HL-60 (cell line): Measurements from ENCODE around the gene STAB2.

Experiments
- DNase-seq, 2 experiments: peaks; one replicate each; pipeline ENCODE4 v3.0.0-alpha.2; 2010 to 2020; ENCODE audit warnings: low read depth in 1 of 2, low spot score in 1 of 2
- H3K27ac ChIP-seq: fragments of 250-450 bp; sonication (Bioruptor Pico); replicated peaks from 2 replicates; pipeline ENCODE4 v1.5.1; 2020; ENCODE audit warnings: mild to moderate bottlenecking, moderate library complexity
- H3K27me3 ChIP-seq: fragments of 250-450 bp; sonication (Bioruptor Pico); 2 replicates; pipeline ENCODE4 v1.5.1; 2021; ENCODE audit warnings: mild to moderate bottlenecking, moderate library complexity; ENCODE audit not compliant: insufficient read depth, poor library complexity, severe bottlenecking
- H3K4me3 ChIP-seq: replicated peaks from 2 replicates; pipeline ENCODE4 v1.5.1; 2011; ENCODE audit warnings: mild to moderate bottlenecking, control low read depth, low read length; ENCODE audit not compliant: insufficient read depth
- CTCF ChIP-seq: IDR thresholded peaks from one replicate; pipeline ENCODE4 v1.5.1; 2011; ENCODE audit warnings: low read length, control low read depth, inconsistent platforms; ENCODE audit not compliant: insufficient read depth
- GABPA ChIP-seq: IDR thresholded peaks from 2 replicates; pipeline ENCODE4 v1.6.1; 2012; ENCODE audit warnings: low read depth
- POLR2AphosphoS5 ChIP-seq: IDR thresholded peaks from 2 replicates; pipeline ENCODE4 v1.6.1; 2012; ENCODE audit warnings: low read depth
- SPI1 ChIP-seq: IDR thresholded peaks from 2 replicates; pipeline ENCODE4 v1.6.1; 2012; ENCODE audit warnings: low read depth, mild to moderate bottlenecking, borderline replicate concordance
- TF ChIP-seq, protein P1 (sequence below): IDR thresholded peaks from 2 replicates; pipeline ENCODE4 v1.6.1; 2012; ENCODE audit warnings: low read depth; ENCODE audit not compliant: insufficient replicate concordance

STAB2 gene

GRCh38 chr12:103705098-103705497 is 118.0 kb downstream of the STAB2 start:
- DNase-seq: no peak
- Histone ChIP-seq H3K27ac (no peak overlapping the region), H3K4me3 (no peak overlapping the region), H3K27me3 (peaks cover 4% of the 10 kb centered on the region)
- TF ChIP-seq POLR2AphosphoS5: no peak
- no peak for TF ChIP-seq SPI1
- TF ChIP-seq CTCF: no peak
- no peak for TF ChIP-seq GABPA
- TF ChIP-seq, protein P1, sequence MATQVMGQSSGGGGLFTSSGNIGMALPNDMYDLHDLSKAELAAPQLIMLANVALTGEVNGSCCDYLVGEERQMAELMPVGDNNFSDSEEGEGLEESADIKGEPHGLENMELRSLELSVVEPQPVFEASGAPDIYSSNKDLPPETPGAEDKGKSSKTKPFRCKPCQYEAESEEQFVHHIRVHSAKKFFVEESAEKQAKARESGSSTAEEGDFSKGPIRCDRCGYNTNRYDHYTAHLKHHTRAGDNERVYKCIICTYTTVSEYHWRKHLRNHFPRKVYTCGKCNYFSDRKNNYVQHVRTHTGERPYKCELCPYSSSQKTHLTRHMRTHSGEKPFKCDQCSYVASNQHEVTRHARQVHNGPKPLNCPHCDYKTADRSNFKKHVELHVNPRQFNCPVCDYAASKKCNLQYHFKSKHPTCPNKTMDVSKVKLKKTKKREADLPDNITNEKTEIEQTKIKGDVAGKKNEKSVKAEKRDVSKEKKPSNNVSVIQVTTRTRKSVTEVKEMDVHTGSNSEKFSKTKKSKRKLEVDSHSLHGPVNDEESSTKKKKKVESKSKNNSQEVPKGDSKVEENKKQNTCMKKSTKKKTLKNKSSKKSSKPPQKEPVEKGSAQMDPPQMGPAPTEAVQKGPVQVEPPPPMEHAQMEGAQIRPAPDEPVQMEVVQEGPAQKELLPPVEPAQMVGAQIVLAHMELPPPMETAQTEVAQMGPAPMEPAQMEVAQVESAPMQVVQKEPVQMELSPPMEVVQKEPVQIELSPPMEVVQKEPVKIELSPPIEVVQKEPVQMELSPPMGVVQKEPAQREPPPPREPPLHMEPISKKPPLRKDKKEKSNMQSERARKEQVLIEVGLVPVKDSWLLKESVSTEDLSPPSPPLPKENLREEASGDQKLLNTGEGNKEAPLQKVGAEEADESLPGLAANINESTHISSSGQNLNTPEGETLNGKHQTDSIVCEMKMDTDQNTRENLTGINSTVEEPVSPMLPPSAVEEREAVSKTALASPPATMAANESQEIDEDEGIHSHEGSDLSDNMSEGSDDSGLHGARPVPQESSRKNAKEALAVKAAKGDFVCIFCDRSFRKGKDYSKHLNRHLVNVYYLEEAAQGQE: no peak

DNA sequence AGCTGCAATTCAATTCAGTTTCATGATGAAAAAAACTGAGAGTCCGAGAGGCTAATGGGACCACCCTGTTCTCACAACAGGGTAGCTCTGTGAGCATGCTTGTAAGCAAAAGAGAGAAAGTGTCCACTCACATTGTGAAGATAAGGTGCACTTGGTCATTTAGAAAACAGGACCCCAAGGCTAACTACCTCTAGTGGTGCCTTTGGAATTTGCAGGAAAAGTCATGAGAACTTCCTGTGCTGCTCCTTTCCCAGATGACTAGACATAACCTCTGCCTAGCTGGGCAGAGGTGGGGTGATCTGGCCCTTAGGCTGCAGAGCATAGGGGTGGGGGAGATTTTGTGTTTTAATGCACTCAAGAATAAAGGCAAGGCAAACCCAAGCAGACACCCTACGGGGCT is 118.9 kb downstream of the STAB2 start:
- no peak overlapping the region for H3K4me3 ChIP-seq
- DNase-seq: no peak
- TF ChIP-seq SPI1 (no peak), POLR2AphosphoS5 (no peak)
- H3K27ac ChIP-seq: no peak overlapping the region
- H3K27me3 ChIP-seq: peaks cover 4% of the 10 kb centered on the region

- DNase-seq: no peak
- Histone ChIP-seq H3K27me3 (peaks cover 4% of the 10 kb centered on the region), H3K27ac (no peak overlapping the region), H3K4me3 (no peak overlapping the region)
- TF ChIP-seq GABPA: no peak
Measured at GRCh38 chr12:103707446-103707845, 120.4 kb downstream of the STAB2 start.

- TF ChIP-seq CTCF: no peak
- no peak for TF ChIP-seq GABPA
- TF ChIP-seq, protein P1: no peak
- TF ChIP-seq SPI1: no peak
- H3K27me3 ChIP-seq: peaks cover 4% of the 10 kb centered on the region
- H3K27ac ChIP-seq: no peak overlapping the region
- no peak overlapping the region for H3K4me3 ChIP-seq
- DNase-seq: no peak
Measured at GRCh38 chr12:103710544-103710943, 123.5 kb downstream of the STAB2 start.

- no peak for DNase-seq
- TF ChIP-seq, protein P1: no peak
- TF ChIP-seq CTCF: no peak
Measured at GRCh38 chr12:103712216-103712615, 125.1 kb downstream of the STAB2 start.

More at GRCh38 chr12:103712216-103712615, 125.1 kb downstream of the STAB2 start:
- peaks cover 4% of the 10 kb centered on the region for H3K27me3 ChIP-seq
- H3K4me3 ChIP-seq: no peak overlapping the region
- H3K27ac ChIP-seq: no peak overlapping the region
